Hematopoietic multipotent progenitor cell treated with erythropoietin and hydrocortisone succinate and interleukin-3 and kit ligand, for 6 days (in vitro differentiated cells): ENCODE data around the gene CTPS2.

ENCODE experiments used
- DNase-seq: peaks from one replicate; pipeline ENCODE4 v3.0.0-alpha.2; 2015

Gene CTPS2

DNA sequence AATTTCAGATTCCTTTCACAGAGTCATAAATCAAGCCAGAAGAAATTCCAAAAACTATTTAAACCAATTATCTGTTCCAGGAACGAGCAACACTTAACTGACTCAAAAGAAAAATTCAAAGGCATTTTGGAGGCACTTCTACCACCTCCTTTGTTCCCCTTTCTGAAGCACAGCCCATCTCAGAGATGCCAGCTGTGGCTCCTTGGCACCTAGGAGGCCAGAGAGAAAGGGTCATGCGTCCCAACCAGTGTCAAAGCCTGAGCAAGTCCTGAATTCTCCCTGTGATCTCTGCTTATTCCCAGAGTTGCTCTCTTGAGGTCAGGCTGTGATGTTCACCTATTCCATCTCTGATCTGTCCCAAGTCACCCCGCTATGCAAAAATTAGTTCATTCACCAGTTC is 167.5 kb downstream of the CTPS2 start:
- no peak for DNase-seq
